Parathyroid adenoma (tissue), 2 donors: ENCODE results near the gene KRT73.

Experiments
- H2AFZ ChIP-seq: fragments of 300-600 bp; sonication (generic); one replicate; pipeline ENCODE4 v1.7.0; 2017; ENCODE audit warnings: antibody characterized with exemption, mild to moderate bottlenecking
- H3K27ac ChIP-seq: fragments of 300-600 bp; sonication (generic); one replicate; pipeline ENCODE4 v1.7.0; 2017
- H3K27me3 ChIP-seq: fragments of 300-600 bp; sonication (generic); one replicate; pipeline ENCODE4 v1.7.0; 2017; ENCODE audit warnings: low read length; ENCODE audit not compliant: control insufficient read depth, insufficient read depth
- H3K36me3 ChIP-seq: fragments of 300-600 bp; sonication (generic); one replicate; pipeline ENCODE4 v1.7.0; 2017; ENCODE audit warnings: low read length; ENCODE audit not compliant: control insufficient read depth, insufficient read depth
- H3K4me1 ChIP-seq: fragments of 300-600 bp; sonication (generic); one replicate; pipeline ENCODE4 v1.7.0; 2017; ENCODE audit warnings: control low read depth
- H3K4me2 ChIP-seq: fragments of 300-600 bp; sonication (generic); one replicate; pipeline ENCODE4 v1.7.0; 2017; ENCODE audit warnings: low read length
- H3K4me3 ChIP-seq: fragments of 300-600 bp; sonication (generic); one replicate; pipeline ENCODE4 v1.7.0; 2017; ENCODE audit warnings: low read depth, low read length
- H3K79me2 ChIP-seq: fragments of 300-600 bp; sonication (generic); one replicate; pipeline ENCODE4 v1.7.0; 2017; ENCODE audit warnings: control low read depth
- H3K9ac ChIP-seq: fragments of 300-600 bp; sonication (generic); one replicate; pipeline ENCODE4 v1.7.0; 2017; ENCODE audit warnings: mild to moderate bottlenecking
- H3K9me3 ChIP-seq: fragments of 300-600 bp; sonication (generic); one replicate; pipeline ENCODE4 v1.7.0; 2017; ENCODE audit warnings: low read length; ENCODE audit not compliant: control insufficient read depth
- CTCF ChIP-seq: fragments of 300-600 bp; sonication (generic); IDR thresholded peaks from one replicate; pipeline ENCODE4 v1.7.0; 2017; ENCODE audit warnings: antibody characterized with exemption, mild to moderate bottlenecking
- donor health status: primary hyperparathyroidism.

KRT73 gene

DNA sequence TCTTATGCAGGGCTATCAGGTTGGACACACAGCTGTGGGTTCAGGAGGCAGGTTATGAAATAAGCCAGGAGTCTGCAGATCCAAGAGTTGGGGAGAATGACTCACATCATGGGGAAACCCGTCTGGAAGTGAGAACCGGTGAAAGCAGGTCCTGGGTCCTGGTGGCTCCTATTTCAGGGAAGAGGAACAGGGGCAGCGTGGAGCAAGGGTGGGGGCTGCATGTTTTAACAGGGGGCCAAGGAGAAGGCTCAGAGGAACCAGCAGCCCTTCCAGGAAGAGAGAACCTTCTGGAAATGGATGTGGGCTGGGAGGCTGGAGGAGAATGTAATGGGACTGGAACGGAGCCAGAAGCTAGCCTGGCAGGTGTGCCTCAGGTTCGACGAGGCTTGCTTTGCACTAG, 36.9 kb downstream of the KRT73 start:
- H3K9ac ChIP-seq, result no peak overlapping the region
- TF ChIP-seq CTCF, result no peak
- H3K27ac ChIP-seq, result no peak overlapping the region
- no peaks in the 10 kb centered on the region for H3K9me3 ChIP-seq
- no peak overlapping the region for H2AFZ ChIP-seq
- H3K27me3 ChIP-seq, result no peaks in the 10 kb centered on the region
- no peaks in the 10 kb centered on the region for H3K36me3 ChIP-seq
- no peaks in the 10 kb centered on the region for H3K79me2 ChIP-seq
- H3K4me2 ChIP-seq, result no peak overlapping the region
- H3K4me1 ChIP-seq, result no peaks in the 10 kb centered on the region
- H3K4me3 ChIP-seq, result no peak overlapping the region

- TF ChIP-seq CTCF, result no peak
- Histone ChIP-seq H3K9ac (no peak overlapping the region), H3K27me3 (no peaks in the 10 kb centered on the region), H3K9me3 (no peaks in the 10 kb centered on the region), H3K4me3 (no peak overlapping the region), H3K36me3 (no peaks in the 10 kb centered on the region), H3K4me2 (no peak overlapping the region), H3K27ac (no peak overlapping the region), H2AFZ (no peak overlapping the region), H3K4me1 (no peaks in the 10 kb centered on the region), H3K79me2 (no peaks in the 10 kb centered on the region)
Observed at GRCh38 chr12:52581066-52581465, 37.3 kb downstream of the KRT73 start.

- no peaks in the 10 kb centered on the region for H3K79me2 ChIP-seq
- no peaks in the 10 kb centered on the region for H3K27me3 ChIP-seq
- no peaks in the 10 kb centered on the region for H3K9me3 ChIP-seq
- H2AFZ ChIP-seq, result no peak overlapping the region
- no peak for TF ChIP-seq CTCF
- no peaks in the 10 kb centered on the region for H3K36me3 ChIP-seq
- H3K4me2 ChIP-seq, result no peak overlapping the region
- no peaks in the 10 kb centered on the region for H3K4me1 ChIP-seq
- H3K27ac ChIP-seq, result no peak overlapping the region
- H3K9ac ChIP-seq, result no peak overlapping the region
- H3K4me3 ChIP-seq, result no peak overlapping the region
Observed at GRCh38 chr12:52580496-52580895, 37.9 kb downstream of the KRT73 start.

DNA sequence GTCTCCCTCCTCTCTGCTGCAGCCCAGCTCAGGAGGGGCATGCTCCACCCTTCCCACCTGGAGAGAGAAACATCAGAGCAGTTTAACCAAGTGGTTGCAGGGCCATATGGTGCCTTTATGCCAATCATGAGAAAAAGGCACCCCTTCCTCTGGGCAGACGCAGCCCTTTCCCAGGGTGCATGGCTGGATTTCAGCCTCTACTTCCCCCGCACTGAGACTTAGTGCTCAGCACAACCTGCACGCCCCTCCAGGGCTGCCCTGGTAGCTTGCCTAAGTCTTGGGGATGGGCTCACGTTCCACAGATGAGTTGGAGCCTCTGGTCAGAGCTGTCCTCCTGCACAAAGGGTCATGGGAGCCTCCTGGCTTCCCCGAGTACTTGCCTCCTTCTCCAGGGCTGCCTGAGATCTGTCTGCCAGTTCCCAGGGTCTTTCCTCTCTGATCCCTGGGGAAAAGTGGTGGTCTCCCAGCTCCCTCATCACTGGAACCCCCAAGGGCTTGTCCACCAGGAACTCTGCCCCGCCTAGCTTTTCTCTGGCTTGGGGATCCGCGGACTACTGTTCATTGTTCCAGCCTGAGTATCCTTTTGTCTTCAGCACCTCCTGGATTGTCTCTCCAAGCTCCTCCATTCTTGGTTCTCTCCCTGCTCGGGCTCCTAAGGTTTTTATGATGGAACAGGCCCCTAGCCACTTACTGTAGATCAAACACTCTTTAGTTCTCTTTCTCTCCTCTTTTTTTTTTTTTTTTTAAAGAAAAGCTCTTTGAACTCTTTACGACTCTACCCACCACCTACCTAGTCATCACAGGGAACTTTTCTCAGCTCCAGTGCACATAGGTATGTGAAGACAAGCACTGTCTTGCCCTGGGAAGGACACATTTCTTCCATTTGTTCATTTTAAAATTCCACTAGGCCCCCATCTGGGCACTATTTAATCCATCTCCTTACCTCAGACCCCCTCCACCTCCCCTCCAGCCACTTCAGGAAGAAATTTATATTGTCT, 38.6 kb downstream of the KRT73 start:
- H3K4me1 ChIP-seq, result no peaks in the 10 kb centered on the region
- H3K9ac ChIP-seq, result no peak overlapping the region
- H2AFZ ChIP-seq, result no peak overlapping the region
- H3K4me3 ChIP-seq, result no peak overlapping the region
- no peaks in the 10 kb centered on the region for H3K27me3 ChIP-seq
- H3K36me3 ChIP-seq, result no peaks in the 10 kb centered on the region
- H3K79me2 ChIP-seq, result no peaks in the 10 kb centered on the region
- H3K27ac ChIP-seq, result no peak overlapping the region
- H3K9me3 ChIP-seq, result no peaks in the 10 kb centered on the region
- no peak overlapping the region for H3K4me2 ChIP-seq
- no peak for TF ChIP-seq CTCF

GRCh38 chr12:52578469-52578868, 39.9 kb downstream of the KRT73 start:
- Histone ChIP-seq H3K9ac (no peak overlapping the region), H2AFZ (no peak overlapping the region), H3K79me2 (no peaks in the 10 kb centered on the region), H3K27ac (no peak overlapping the region), H3K4me2 (no peak overlapping the region), H3K27me3 (no peaks in the 10 kb centered on the region), H3K4me3 (no peak overlapping the region), H3K4me1 (no peaks in the 10 kb centered on the region), H3K9me3 (no peaks in the 10 kb centered on the region), H3K36me3 (no peaks in the 10 kb centered on the region)
- TF ChIP-seq CTCF, result no peak
